Measurements from ENCODE around the gene ANAPC10. TPM values are rescaled to one million over a fixed set of nuclear protein-coding genes. Genes with fewer than 3 reads are reported as not detected.

ANAPC10 gene
- total RNA-seq, 4 donors from 2014 or later = 13.1 to 59.0 (median 27.9) TPM

DNA sequence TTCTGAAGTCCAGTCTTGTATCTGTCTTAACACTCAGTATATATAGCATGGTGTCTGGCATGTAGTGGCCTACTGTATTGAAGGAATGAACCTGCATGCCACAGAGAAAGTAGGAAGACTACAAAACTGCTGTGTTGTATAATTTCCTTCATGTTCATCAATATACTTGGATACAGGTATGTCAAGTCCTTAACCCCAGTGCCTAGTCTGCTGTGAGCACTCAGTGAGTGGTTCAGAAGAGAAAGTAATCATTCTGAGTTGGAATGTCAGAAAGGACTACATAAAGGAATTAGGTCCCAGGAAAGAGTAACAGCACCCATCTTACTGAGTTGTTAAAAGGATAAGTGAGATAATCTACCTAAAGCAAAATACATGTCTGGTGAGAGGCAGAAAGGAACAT lies 32.1 kb upstream of the ANAPC10 start:
- Histone ChIP-seq H3K4me3 (no peak overlapping the region), H3K4me1 (peaks cover 0 to 4% of the 10 kb centered on the region in 2 donors), H3K36me3 (no peaks in the 10 kb centered on the region), H3K27ac (peak overlapping the region in 1 of 2 donors; percentile 46), H3K9me3 (no peaks in the 10 kb centered on the region), H3K27me3 (no peaks in the 10 kb centered on the region)
- DNase-seq = no peak
- intact Hi-C loops (cut with DNase I; ENCODE audit: low total_unique reads) = no loop called here
- TF ChIP-seq POLR2A (IDR thresholded peaks at IDR 0.05) = no peak
- TF ChIP-seq, protein P1, sequence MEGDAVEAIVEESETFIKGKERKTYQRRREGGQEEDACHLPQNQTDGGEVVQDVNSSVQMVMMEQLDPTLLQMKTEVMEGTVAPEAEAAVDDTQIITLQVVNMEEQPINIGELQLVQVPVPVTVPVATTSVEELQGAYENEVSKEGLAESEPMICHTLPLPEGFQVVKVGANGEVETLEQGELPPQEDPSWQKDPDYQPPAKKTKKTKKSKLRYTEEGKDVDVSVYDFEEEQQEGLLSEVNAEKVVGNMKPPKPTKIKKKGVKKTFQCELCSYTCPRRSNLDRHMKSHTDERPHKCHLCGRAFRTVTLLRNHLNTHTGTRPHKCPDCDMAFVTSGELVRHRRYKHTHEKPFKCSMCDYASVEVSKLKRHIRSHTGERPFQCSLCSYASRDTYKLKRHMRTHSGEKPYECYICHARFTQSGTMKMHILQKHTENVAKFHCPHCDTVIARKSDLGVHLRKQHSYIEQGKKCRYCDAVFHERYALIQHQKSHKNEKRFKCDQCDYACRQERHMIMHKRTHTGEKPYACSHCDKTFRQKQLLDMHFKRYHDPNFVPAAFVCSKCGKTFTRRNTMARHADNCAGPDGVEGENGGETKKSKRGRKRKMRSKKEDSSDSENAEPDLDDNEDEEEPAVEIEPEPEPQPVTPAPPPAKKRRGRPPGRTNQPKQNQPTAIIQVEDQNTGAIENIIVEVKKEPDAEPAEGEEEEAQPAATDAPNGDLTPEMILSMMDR (IDR thresholded peaks at IDR 0.05) = no peak

DNA sequence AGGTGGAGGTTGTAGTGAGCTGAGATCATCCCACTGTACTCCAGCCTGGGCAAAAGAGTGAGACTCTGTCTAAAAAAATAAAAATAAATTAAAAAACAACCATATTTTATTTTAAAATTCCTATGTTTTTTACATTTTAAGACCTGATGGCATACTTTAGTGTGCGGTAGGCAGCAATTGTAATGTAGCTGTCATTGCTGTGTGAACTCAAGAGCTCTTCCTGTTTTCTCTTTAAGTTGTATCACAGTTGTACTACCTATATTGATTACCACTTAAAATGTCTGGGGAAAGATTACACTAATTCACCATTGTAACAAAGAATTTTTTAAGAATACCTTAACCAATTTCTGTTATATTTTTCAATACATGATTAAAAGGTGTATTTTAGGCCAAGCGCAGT lies 27.4 kb upstream of the ANAPC10 start:
- TF ChIP-seq, protein P1 (IDR thresholded peaks at IDR 0.05) = no peak
- TF ChIP-seq POLR2A (IDR thresholded peaks at IDR 0.05) = no peak
- H3K27ac ChIP-seq = no peak overlapping the region
- H3K36me3 ChIP-seq = no peaks in the 10 kb centered on the region
- intact Hi-C loops (cut with DNase I; ENCODE audit: low total_unique reads) = no loop called here
- DNase-seq = no peak
- H3K27me3 ChIP-seq = no peaks in the 10 kb centered on the region
- H3K9me3 ChIP-seq = no peaks in the 10 kb centered on the region
- no peak overlapping the region for H3K4me3 ChIP-seq
- no peaks in the 10 kb centered on the region for H3K4me1 ChIP-seq

DNA sequence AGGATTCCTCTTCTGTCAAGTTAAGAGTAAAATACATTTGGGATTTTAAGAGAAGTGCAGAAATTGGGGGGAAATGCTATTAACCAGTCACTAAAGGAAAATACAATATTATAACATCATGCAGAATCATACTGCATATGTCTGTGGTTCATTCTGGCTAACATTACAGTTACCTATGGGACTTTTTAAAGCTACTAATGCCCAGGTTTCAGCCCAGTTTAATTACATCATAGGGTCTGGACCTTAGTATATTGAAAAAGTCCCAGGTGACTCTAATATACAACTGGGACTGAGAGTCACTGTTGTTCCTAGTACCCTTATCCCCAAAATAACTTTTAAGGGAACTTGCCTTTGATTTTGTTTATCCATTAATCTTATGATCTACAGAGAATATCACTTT lies 10.1 kb upstream of the ANAPC10 start:
- H3K9me3 ChIP-seq = no peaks in the 10 kb centered on the region
- H3K27me3 ChIP-seq = no peaks in the 10 kb centered on the region
- H3K4me1 ChIP-seq = no peaks in the 10 kb centered on the region
- H3K36me3 ChIP-seq = no peaks in the 10 kb centered on the region
- intact Hi-C loops (cut with DNase I; ENCODE audit: low total_unique reads) = no loop called here
- no peak overlapping the region for H3K4me3 ChIP-seq
- no peak for DNase-seq
- TF ChIP-seq POLR2A (IDR thresholded peaks at IDR 0.05) = no peak
- TF ChIP-seq, protein P1 (IDR thresholded peaks at IDR 0.05) = no peak
- H3K27ac ChIP-seq = no peak overlapping the region

DNA sequence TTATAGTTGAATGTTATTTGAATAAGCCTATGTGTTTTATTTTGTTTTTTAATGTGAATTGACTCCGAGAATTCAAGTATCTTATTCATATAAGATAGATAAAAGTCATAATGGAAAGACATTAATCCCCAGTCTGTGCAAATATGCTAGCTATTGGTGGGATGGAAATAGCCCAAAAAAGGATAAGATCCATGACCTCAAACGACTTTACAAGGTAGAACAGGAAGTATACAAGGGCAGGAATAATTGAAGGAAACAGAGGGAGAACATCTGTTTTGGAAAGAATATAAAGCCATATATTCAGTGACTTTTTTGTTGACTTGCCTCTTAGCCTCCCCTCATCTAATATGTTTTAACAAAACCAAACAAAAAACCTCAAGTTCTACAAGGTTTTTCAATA lies 9.1 kb upstream of the ANAPC10 start:
- no peak overlapping the region for H3K27ac ChIP-seq
- intact Hi-C loops (cut with DNase I; ENCODE audit: low total_unique reads) = no loop called here
- H3K9me3 ChIP-seq = no peaks in the 10 kb centered on the region
- TF ChIP-seq, protein P1 (IDR thresholded peaks at IDR 0.05) = no peak
- no peak for TF ChIP-seq POLR2A (IDR thresholded peaks at IDR 0.05)
- no peaks in the 10 kb centered on the region for H3K27me3 ChIP-seq
- H3K4me3 ChIP-seq = no peak overlapping the region
- no peaks in the 10 kb centered on the region for H3K36me3 ChIP-seq
- H3K4me1 ChIP-seq = no peaks in the 10 kb centered on the region
- no peak for DNase-seq

DNA sequence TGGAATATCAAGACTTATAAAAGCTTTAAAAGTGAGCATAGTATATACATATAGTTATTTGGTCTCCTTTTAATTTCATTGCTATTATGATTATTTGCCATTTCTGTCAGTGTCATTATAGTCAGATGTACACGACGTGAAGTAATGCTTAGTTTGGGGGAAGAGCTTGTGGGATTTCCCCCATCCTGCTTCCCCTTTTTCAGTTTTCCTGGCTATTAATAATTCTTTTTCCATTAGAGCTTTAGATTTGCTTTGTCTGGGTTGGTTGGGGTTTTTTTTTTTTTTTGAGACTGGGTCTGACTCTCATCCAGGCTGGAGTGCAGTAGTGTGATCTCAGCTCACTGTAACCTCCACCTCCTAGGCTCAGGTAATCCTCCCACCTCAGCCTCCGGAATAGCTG lies 5.5 kb upstream of the ANAPC10 start:
- H3K27me3 ChIP-seq = no peaks in the 10 kb centered on the region
- intact Hi-C loops (cut with DNase I; ENCODE audit: low total_unique reads) = no loop called here
- no peak for DNase-seq
- no peaks in the 10 kb centered on the region for H3K4me1 ChIP-seq
- no peak for TF ChIP-seq POLR2A (IDR thresholded peaks at IDR 0.05)
- TF ChIP-seq, protein P1 (IDR thresholded peaks at IDR 0.05) = no peak
- no peaks in the 10 kb centered on the region for H3K9me3 ChIP-seq
- no peak overlapping the region for H3K4me3 ChIP-seq
- no peaks in the 10 kb centered on the region for H3K36me3 ChIP-seq
- no peak overlapping the region for H3K27ac ChIP-seq
